NT2/D1 (cell line): ENCODE measurements around the gene CDKL4.
"Not testable (repeated sequence)": the region's sequence is repeated elsewhere in the genome, so short reads cannot be mapped to it uniquely, and the experiment has no call there.

Experiments
- DNase-seq: peaks from one replicate; pipeline ENCODE4 v3.0.0-alpha.2; 2011; ENCODE audit warnings: low read depth, low spot score
- H3K27me3 ChIP-seq: 2 replicates; pipeline ENCODE4 v1.6.0; 2011; ENCODE audit warnings: mild to moderate bottlenecking; ENCODE audit not compliant: insufficient read length, insufficient read depth
- H3K36me3 ChIP-seq: 2 replicates; pipeline ENCODE4 v1.6.1; 2011; ENCODE audit warnings: mild to moderate bottlenecking, low read length, mixed read lengths; ENCODE audit not compliant: insufficient read depth, insufficient read length
- H3K4me1 ChIP-seq: 2 replicates; pipeline ENCODE4 v1.5.1; 2011; ENCODE audit not compliant: insufficient read depth, insufficient read length
- H3K4me3 ChIP-seq: 2 replicates; pipeline ENCODE4 v1.5.1; 2011; ENCODE audit warnings: low read depth; ENCODE audit not compliant: insufficient read length
- H3K9ac ChIP-seq: 2 replicates; pipeline ENCODE4 v1.6.0; 2011; ENCODE audit warnings: low read depth; ENCODE audit not compliant: insufficient read length
- H3K9me3 ChIP-seq: 2 replicates; pipeline ENCODE4 v1.5.1; 2011; ENCODE audit warnings: mild to moderate bottlenecking, low read length; ENCODE audit not compliant: insufficient read depth
- SUZ12 ChIP-seq: IDR thresholded peaks from 2 replicates; pipeline ENCODE4 v1.6.1; 2011; ENCODE audit not compliant: insufficient read length, insufficient read depth; ENCODE audit errors: extremely low read depth
- YY1 ChIP-seq: IDR thresholded peaks from 2 replicates; pipeline ENCODE4 v1.6.1; 2011; ENCODE audit not compliant: insufficient read length, insufficient read depth
- ZNF274 ChIP-seq: IDR thresholded peaks from 2 replicates; pipeline ENCODE4 v1.6.1; 2011; ENCODE audit warnings: mild to moderate bottlenecking, low read depth, low read length

CDKL4 gene

DNA sequence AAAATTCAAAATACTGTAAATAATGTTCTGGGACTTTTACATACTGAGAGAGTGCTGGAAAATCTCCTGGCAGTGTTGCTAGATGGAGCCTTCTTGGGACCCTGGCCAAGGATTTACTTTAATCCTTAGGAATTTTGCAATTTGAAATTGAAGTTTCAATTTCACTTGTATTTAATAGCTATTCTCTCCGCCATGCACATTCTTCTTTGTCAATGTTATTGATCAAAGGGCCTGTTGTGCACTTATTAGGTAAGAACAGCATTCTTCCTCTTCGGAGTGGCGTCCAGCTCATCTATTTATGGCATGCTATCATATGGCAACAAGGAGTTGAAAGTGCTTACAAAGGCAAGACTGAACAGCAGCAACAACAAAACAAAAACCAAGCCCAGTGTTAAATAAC, 82.8 kb downstream of the CDKL4 start:
- Histone ChIP-seq H3K9me3 (no peaks in the 10 kb centered on the region), H3K27me3 (no peaks in the 10 kb centered on the region), H3K36me3 (no peaks in the 10 kb centered on the region), H3K9ac (no peak overlapping the region), H3K4me1 (no peaks in the 10 kb centered on the region), H3K4me3 (no peak overlapping the region)
- DNase-seq, result no peak
- no peak for TF ChIP-seq SUZ12
- no peak for TF ChIP-seq YY1
- no peak for TF ChIP-seq ZNF274

DNA sequence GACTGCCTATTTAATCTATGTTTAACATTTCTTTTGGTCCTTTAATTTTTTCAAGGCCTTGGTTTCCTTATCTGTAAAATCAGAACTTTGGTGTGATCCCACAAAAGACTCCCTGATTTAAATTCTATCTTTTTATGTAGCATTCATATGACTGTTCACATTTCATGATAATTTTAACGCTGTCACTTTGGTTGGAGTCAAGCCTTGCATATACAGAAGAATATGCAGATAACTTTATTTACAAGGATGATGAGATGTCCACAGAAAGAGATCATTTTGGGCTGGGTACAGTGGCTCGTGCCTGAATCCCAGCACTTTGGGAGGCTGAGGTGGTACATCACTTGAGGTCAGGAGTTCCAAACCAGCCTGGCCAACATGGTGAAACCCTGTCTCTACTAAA, 84.5 kb downstream of the CDKL4 start:
- Histone ChIP-seq H3K4me3 (no peak overlapping the region), H3K36me3 (no peaks in the 10 kb centered on the region), H3K9me3 (no peaks in the 10 kb centered on the region), H3K4me1 (no peaks in the 10 kb centered on the region), H3K27me3 (no peaks in the 10 kb centered on the region), H3K9ac (no peak overlapping the region)
- no peak for TF ChIP-seq ZNF274
- TF ChIP-seq SUZ12, result no peak
- TF ChIP-seq YY1, result no peak
- DNase-seq, result no peak

DNA sequence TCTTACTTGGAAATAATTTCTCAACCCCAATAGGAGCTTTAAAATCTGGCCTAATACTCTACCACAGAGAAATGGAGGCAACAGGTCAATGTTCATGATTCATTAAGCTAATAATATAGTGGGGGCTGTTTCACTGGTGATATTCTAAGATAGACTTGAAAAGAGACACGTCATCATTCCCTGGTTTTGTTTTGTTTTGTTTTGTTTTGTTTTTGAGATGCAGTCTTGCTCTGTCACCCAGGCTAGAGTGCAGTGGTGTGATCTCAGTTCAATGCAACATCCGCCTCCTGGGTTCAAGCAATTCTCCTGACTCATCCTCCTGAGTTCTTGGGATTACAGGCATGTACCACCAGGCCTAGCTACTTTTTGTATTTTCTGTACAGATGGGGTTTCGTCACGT, 85.4 kb downstream of the CDKL4 start:
- no peak for DNase-seq
- Histone ChIP-seq H3K4me3 (no peak overlapping the region), H3K4me1 (no peaks in the 10 kb centered on the region), H3K9me3 (no peaks in the 10 kb centered on the region), H3K27me3 (no peaks in the 10 kb centered on the region), H3K9ac (no peak overlapping the region), H3K36me3 (no peaks in the 10 kb centered on the region)
- TF ChIP-seq SUZ12 (no peak), YY1 (no peak), ZNF274 (no peak)

DNA sequence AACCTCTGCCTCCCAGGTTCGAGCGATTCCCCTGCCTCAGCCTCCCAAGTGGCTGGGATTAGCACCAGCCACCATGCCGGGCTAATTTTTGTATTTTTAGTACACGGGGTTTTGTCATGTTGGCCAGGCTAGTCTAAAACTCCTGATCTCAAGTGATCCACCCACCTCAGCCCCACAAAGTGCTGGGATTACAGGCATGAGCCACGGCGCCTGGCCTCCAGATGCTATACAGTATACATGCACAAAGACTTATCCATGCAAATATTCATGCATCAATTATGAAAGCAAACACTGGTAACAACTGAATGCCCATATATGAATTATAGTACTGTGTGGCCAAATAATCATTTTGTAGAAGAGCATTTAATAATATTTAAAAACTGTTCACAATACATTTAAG, 86.9 kb downstream of the CDKL4 start:
- Histone ChIP-seq H3K36me3 (no peaks in the 10 kb centered on the region), H3K9ac (no peak overlapping the region), H3K9me3 (no peaks in the 10 kb centered on the region), H3K4me1 (no peaks in the 10 kb centered on the region), H3K4me3 (no peak overlapping the region), H3K27me3 (no peaks in the 10 kb centered on the region)
- TF ChIP-seq YY1 (no peak), SUZ12 (no peak), ZNF274 (no peak)
- no peak for DNase-seq

DNA sequence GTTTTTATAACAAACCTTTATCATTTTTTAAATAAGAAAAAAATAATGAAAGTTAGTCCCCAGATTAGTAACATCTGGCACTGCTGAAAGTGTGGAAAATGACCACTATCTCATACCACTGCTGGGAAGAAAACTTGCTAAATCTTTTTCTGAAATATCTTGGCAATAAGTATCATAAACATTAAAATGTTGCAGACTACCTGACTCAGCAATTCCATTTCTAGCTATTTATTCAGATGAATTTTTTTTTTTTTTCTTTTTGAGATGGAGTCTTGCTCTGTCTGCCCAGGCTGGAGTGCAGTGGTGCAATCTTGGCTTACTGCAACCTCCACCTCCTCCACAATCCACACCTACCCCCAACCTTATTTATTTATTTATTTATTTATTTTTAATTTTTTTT, 87.7 kb downstream of the CDKL4 start:
- H3K27me3 ChIP-seq, result no peaks in the 10 kb centered on the region
- no peak overlapping the region for H3K4me3 ChIP-seq
- DNase-seq, result no peak
- TF ChIP-seq YY1, result no peak
- no peak for TF ChIP-seq SUZ12
- TF ChIP-seq ZNF274, result no peak
- no peaks in the 10 kb centered on the region for H3K4me1 ChIP-seq
- H3K36me3 ChIP-seq, result no peaks in the 10 kb centered on the region
- H3K9ac ChIP-seq, result no peak overlapping the region
- H3K9me3 ChIP-seq, result no peaks in the 10 kb centered on the region

DNA sequence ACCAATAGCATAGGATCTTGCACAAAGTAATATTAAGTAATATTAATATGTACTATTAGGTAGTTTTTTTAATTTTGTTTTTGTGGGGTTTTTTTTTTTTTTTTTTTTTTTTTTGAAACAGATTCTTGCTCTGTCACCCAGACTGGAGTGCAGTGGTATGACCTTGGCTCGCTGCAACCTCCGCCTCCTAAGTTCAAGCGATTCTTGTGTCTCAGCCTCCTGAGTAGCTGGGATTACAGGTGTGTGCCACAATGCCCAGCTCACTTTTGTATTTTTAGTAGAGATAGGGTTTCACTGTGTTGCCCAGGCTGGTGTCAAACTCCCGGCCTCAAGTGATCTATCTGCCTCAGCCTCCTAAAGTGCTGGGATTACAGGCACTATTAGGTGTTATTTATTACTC, 88.2 kb downstream of the CDKL4 start:
- not testable (repeated sequence) for H3K36me3 ChIP-seq, H3K4me1 ChIP-seq, DNase-seq, H3K27me3 ChIP-seq, H3K9me3 ChIP-seq, H3K4me3 ChIP-seq, H3K9ac ChIP-seq

DNA sequence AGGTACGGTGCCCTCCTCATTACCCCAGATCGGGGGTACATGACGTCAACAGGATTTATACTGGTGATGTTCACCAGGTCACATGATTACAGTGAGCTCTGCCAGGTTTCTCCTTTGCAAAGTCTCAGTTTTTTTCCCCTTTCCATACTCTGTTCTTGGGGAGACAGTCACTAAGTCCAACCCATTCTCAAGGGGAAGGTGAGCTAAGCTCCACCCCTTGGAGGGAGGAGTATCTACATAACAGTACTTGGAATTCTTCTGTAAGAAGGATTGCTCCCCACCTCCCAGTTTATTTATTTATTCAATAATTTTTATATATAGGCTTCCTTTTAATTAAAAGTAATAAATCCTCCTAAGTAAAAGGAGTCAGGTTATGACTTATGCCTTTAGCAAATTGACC, 88.8 kb downstream of the CDKL4 start:
- Histone ChIP-seq H3K4me3 (no peak overlapping the region), H3K36me3 (no peaks in the 10 kb centered on the region), H3K27me3 (no peaks in the 10 kb centered on the region), H3K4me1 (no peaks in the 10 kb centered on the region), H3K9ac (no peak overlapping the region), H3K9me3 (no peaks in the 10 kb centered on the region)
- TF ChIP-seq YY1, result no peak
- no peak for TF ChIP-seq ZNF274
- no peak for TF ChIP-seq SUZ12
- DNase-seq, result no peak

DNA sequence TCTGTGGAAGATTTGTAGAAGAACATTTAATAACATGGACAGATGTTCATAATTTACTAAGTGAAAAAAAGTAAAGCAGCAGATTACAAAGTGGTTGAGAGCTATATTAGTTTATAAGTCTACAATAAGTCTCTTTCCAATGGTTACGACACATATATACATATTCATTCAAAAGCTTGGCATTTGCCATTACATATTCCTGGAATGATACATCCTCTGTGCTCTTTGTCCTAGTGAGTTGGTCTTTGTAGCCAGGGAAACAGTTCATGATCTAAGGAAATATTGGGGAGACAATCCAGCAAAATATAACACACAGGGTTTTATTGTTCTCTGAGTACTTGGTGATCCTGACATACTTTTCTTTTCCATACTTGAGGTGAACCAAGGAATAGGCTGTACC, 90.5 kb downstream of the CDKL4 start:
- Histone ChIP-seq H3K9ac (no peak overlapping the region), H3K9me3 (no peaks in the 10 kb centered on the region), H3K4me1 (no peaks in the 10 kb centered on the region), H3K27me3 (no peaks in the 10 kb centered on the region), H3K36me3 (no peaks in the 10 kb centered on the region), H3K4me3 (no peak overlapping the region)
- DNase-seq, result no peak
- TF ChIP-seq YY1 (no peak), SUZ12 (no peak), ZNF274 (no peak)
